Measurements from ENCODE around the gene GBA3. TPM values are rescaled to one million over a fixed set of nuclear protein-coding genes. Genes with fewer than 3 reads are reported as not detected.

Gene GBA3
- total RNA-seq, 1 donor from 2014 or later: not detected

- peaks cover 5% of the 10 kb centered on the region for H3K4me1 Mint-ChIP-seq (ENCODE audit: unreplicated experiment)
- no peaks in the 10 kb centered on the region for H3K36me3 Mint-ChIP-seq (ENCODE audit: low read depth, unreplicated experiment)
- H3K27ac Mint-ChIP-seq (ENCODE audit: unreplicated experiment): no peak overlapping the region
- no peak for TF ChIP-seq CTCF (IDR thresholded peaks at IDR 0.05; ENCODE audit: unreplicated experiment)
- H3K4me3 Mint-ChIP-seq (ENCODE audit: unreplicated experiment): no peak overlapping the region
- no peaks in the 10 kb centered on the region for H3K9me3 Mint-ChIP-seq (ENCODE audit: unreplicated experiment)
- DNase-seq (ENCODE audit: low spot score): no peak
- H3K27me3 Mint-ChIP-seq (ENCODE audit: unreplicated experiment): no peaks in the 10 kb centered on the region
Measured at GRCh38 chr4:22688236-22688635, 4.5 kb upstream of the GBA3 start.

- no peaks in the 10 kb centered on the region for H3K9me3 Mint-ChIP-seq (ENCODE audit: unreplicated experiment)
- no peaks in the 10 kb centered on the region for H3K27me3 Mint-ChIP-seq (ENCODE audit: unreplicated experiment)
- H3K4me1 Mint-ChIP-seq (ENCODE audit: unreplicated experiment): peaks cover 5% of the 10 kb centered on the region
- no peak overlapping the region for H3K4me3 Mint-ChIP-seq (ENCODE audit: unreplicated experiment)
- no peak overlapping the region for H3K27ac Mint-ChIP-seq (ENCODE audit: unreplicated experiment)
- TF ChIP-seq CTCF (IDR thresholded peaks at IDR 0.05; ENCODE audit: unreplicated experiment): no peak
- H3K36me3 Mint-ChIP-seq (ENCODE audit: low read depth, unreplicated experiment): no peaks in the 10 kb centered on the region
- no peak for DNase-seq (ENCODE audit: low spot score)
Measured at GRCh38 chr4:22689428-22689827, 3.3 kb upstream of the GBA3 start.

- no peaks in the 10 kb centered on the region for H3K9me3 Mint-ChIP-seq (ENCODE audit: unreplicated experiment)
- no peaks in the 10 kb centered on the region for H3K27me3 Mint-ChIP-seq (ENCODE audit: unreplicated experiment)
- H3K4me1 Mint-ChIP-seq (ENCODE audit: unreplicated experiment): no peaks in the 10 kb centered on the region
- no peak overlapping the region for H3K27ac Mint-ChIP-seq (ENCODE audit: unreplicated experiment)
- no peak overlapping the region for H3K4me3 Mint-ChIP-seq (ENCODE audit: unreplicated experiment)
- no peak for DNase-seq (ENCODE audit: low spot score)
- no peaks in the 10 kb centered on the region for H3K36me3 Mint-ChIP-seq (ENCODE audit: low read depth, unreplicated experiment)
- no peak for TF ChIP-seq CTCF (IDR thresholded peaks at IDR 0.05; ENCODE audit: unreplicated experiment)
Measured at GRCh38 chr4:22695029-22695428, 2.3 kb downstream of the GBA3 start.

- TF ChIP-seq CTCF (IDR thresholded peaks at IDR 0.05; ENCODE audit: unreplicated experiment): no peak
- Mint-ChIP-seq H3K4me3 (ENCODE audit: unreplicated experiment) (no peak overlapping the region), H3K36me3 (ENCODE audit: low read depth, unreplicated experiment) (no peaks in the 10 kb centered on the region), H3K27ac (ENCODE audit: unreplicated experiment) (no peak overlapping the region), H3K9me3 (ENCODE audit: unreplicated experiment) (no peaks in the 10 kb centered on the region), H3K27me3 (ENCODE audit: unreplicated experiment) (no peaks in the 10 kb centered on the region), H3K4me1 (ENCODE audit: unreplicated experiment) (no peaks in the 10 kb centered on the region)
- no peak for DNase-seq (ENCODE audit: low spot score)
Measured at GRCh38 chr4:22695917-22696316, 3.2 kb downstream of the GBA3 start.

GRCh38 chr4:22703912-22704311 is 11.2 kb downstream of the GBA3 start:
- Mint-ChIP-seq H3K4me3 (ENCODE audit: unreplicated experiment) (no peak overlapping the region), H3K4me1 (ENCODE audit: unreplicated experiment) (peaks cover 8% of the 10 kb centered on the region), H3K9me3 (ENCODE audit: unreplicated experiment) (no peaks in the 10 kb centered on the region), H3K36me3 (ENCODE audit: low read depth, unreplicated experiment) (no peaks in the 10 kb centered on the region), H3K27me3 (ENCODE audit: unreplicated experiment) (no peaks in the 10 kb centered on the region), H3K27ac (ENCODE audit: unreplicated experiment) (no peak overlapping the region)
- TF ChIP-seq CTCF (IDR thresholded peaks at IDR 0.05; ENCODE audit: unreplicated experiment): no peak
- no peak for DNase-seq (ENCODE audit: low spot score)
